Dendritic cell treated with granulocyte-macrophage colony-stimulating factor and Interleukin-4, amounts not matched to agents 40 ng/mL and 50 ng/mL, for 4 days (primary cell): Measurements from ENCODE around the gene SLC12A7.

Experiments
- H3K27ac Mint-ChIP-seq: one replicate; pipeline ENCODE4 v1.8.0; 2022; ENCODE audit warnings: mild to moderate bottlenecking, mixed read lengths
- H3K27me3 Mint-ChIP-seq: one replicate; pipeline ENCODE4 v1.8.0; 2022; ENCODE audit warnings: mild to moderate bottlenecking, mixed read lengths
- H3K36me3 Mint-ChIP-seq: one replicate; pipeline ENCODE4 v1.8.0; 2022; ENCODE audit warnings: low read depth, mixed read lengths
- H3K4me1 Mint-ChIP-seq: one replicate; pipeline ENCODE4 v1.8.0; 2022; ENCODE audit warnings: low read depth, mixed read lengths
- H3K4me3 Mint-ChIP-seq: one replicate; pipeline ENCODE4 v1.8.0; 2022; ENCODE audit warnings: mild to moderate bottlenecking, moderate library complexity, mixed read lengths
- H3K9me3 Mint-ChIP-seq: one replicate; pipeline ENCODE4 v1.8.0; 2022; ENCODE audit warnings: mixed read lengths
- intact Hi-C: fragments of 100-400 bp; cut with micrococcal nuclease; formaldehyde crosslinking; loops from one replicate; pipeline ENCODE4 v1.15.0; 2022

The SLC12A7 gene

DNA sequence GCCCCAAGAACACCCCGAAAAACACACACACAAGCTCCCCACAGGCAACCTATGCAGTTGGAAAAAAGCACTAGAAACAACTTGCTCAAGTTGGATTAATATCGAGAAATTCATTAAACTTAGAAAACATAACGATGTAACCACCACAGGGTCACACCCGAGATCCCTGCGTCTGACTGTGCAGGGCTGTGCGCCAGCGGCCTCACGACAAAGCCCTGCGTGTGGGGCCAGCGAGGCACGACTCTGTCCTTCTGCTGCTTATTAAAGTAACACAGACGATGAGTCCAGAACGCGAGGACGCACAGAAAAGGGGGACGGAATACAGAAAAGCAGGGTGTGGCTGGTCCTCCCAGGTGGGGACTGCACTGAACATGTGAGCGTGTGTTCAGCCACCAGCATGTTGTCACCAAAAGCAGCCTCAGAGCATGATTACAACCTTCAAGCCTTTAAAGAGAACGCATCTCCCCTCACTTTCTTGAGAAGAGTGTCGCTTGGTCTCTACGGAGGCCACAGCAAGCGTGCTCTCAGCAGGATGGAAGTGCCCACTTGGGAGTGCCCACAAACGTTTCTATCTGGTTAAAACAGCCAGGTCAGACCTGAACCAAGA, 14.4 kb downstream of the SLC12A7 start:
- no peak overlapping the region for H3K4me3 Mint-ChIP-seq
- H3K27me3 Mint-ChIP-seq = no peaks in the 10 kb centered on the region
- no peaks in the 10 kb centered on the region for H3K9me3 Mint-ChIP-seq
- intact Hi-C loops = no loop called here
- peaks cover 51% of the 10 kb centered on the region for H3K4me1 Mint-ChIP-seq
- peaks cover 93% of the 10 kb centered on the region for H3K36me3 Mint-ChIP-seq
- H3K27ac Mint-ChIP-seq = no peak overlapping the region

- intact Hi-C loops = no loop called here
- Mint-ChIP-seq H3K27ac (no peak overlapping the region), H3K4me1 (peaks cover 45% of the 10 kb centered on the region), H3K4me3 (no peak overlapping the region), H3K36me3 (peaks cover 93% of the 10 kb centered on the region), H3K27me3 (no peaks in the 10 kb centered on the region), H3K9me3 (no peaks in the 10 kb centered on the region)
These were observed 15.0 kb downstream of the SLC12A7 start for GRCh38 chr5:1096838-1097237.

- no peaks in the 10 kb centered on the region for H3K9me3 Mint-ChIP-seq
- peaks cover 93% of the 10 kb centered on the region for H3K36me3 Mint-ChIP-seq
- H3K4me3 Mint-ChIP-seq = no peak overlapping the region
- H3K27me3 Mint-ChIP-seq = no peaks in the 10 kb centered on the region
- H3K4me1 Mint-ChIP-seq = peaks cover 36% of the 10 kb centered on the region
- intact Hi-C loops = no loop called here
- H3K27ac Mint-ChIP-seq = peak overlapping the region; percentile 4
These were observed 15.9 kb downstream of the SLC12A7 start for GRCh38 chr5:1095990-1096363.

DNA sequence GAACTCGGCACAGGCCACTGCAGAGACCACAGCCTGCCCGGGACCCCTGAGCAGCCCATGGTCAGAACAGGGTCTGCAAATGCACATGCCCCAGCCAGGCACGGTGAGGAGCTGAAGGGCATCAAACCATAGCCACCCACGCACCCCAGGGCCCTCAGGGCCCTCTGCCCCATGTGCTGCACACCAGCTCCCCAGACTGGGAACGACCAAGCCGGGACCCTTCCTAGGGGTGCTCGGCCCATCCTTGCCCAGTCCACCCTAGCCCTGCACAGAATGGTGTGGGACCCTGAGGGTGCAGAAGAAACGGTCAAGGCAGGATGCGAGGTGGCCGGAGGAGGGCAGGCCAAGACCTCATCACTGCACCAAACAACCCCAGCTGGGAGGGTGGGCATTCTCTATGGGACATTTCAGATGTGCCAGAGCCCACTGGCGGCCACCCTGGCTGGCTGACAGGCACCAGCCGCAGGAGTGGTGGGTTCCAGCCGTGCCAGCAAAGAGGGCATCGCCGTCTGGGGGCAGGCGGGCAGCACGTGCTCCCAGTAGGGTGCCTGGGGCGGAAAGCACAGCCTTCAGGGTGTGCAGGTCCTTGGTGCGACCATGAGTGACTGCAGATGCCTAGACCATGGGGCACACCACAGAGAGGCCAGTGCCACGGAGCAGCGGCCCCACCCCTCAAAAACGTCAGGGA, 16.4 kb downstream of the SLC12A7 start:
- H3K27ac Mint-ChIP-seq = peak overlapping the region; percentile 4

GRCh38 chr5:1094670-1095190, 17.1 kb downstream of the SLC12A7 start:
- intact Hi-C loops = no loop called here
- H3K4me3 Mint-ChIP-seq = no peak overlapping the region
- H3K36me3 Mint-ChIP-seq = peaks cover 93% of the 10 kb centered on the region
- H3K4me1 Mint-ChIP-seq = peaks cover 23% of the 10 kb centered on the region
- peak overlapping the region; percentile 19 for H3K27ac Mint-ChIP-seq
- H3K27me3 Mint-ChIP-seq = no peaks in the 10 kb centered on the region
- H3K9me3 Mint-ChIP-seq = no peaks in the 10 kb centered on the region

More for the DNA sequence above, 16.4 kb downstream of the SLC12A7 start:
- H3K36me3 Mint-ChIP-seq = peaks cover 93% of the 10 kb centered on the region
- no peaks in the 10 kb centered on the region for H3K27me3 Mint-ChIP-seq
- no peaks in the 10 kb centered on the region for H3K9me3 Mint-ChIP-seq
- no peak overlapping the region for H3K4me3 Mint-ChIP-seq
- intact Hi-C loops = no loop called here
- peaks cover 31% of the 10 kb centered on the region for H3K4me1 Mint-ChIP-seq

DNA sequence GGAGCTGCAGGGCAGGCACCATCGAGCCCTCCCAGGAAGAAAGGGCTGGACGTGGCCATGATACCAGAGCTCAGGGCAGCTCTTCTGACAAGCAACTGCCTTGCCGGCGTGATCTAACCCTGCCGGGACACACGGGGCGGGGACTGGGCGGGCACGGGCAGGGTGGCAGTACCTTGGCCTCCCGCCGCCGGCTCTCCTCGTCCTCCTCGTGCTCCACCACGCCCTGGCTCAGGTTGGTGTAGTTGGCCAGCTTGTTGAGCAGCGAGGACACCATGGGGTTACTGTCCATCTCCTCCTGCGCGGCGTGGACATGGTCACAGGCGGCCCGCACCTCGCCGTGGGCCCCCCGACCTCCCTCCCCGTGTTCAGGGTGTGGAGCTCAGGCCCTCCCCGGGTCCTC, 18.5 kb downstream of the SLC12A7 start:
- Mint-ChIP-seq H3K36me3 (peaks cover 94% of the 10 kb centered on the region), H3K27me3 (no peaks in the 10 kb centered on the region), H3K4me1 (peaks cover 12% of the 10 kb centered on the region), H3K27ac (no peak overlapping the region), H3K4me3 (no peak overlapping the region), H3K9me3 (no peaks in the 10 kb centered on the region)
- intact Hi-C loops = no loop called here

DNA sequence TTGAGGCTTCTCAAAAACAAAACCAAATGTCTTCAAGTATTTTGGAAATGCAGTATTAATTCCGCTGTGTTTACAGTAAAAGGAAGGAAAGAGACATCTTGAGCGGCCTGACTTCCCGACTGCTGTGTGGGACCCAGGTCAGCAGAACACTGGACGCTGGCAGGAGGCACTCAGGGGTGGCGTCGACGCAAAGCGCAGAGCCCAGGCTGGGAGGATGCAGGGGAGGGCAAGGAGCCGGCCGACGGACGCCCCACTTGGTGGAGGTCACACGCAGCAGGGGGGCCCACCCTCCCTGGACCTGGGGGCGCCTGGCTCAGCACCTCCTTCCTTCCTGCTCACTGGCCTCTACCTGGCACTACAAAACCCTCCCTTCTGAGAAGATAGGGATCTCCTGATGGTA, 19.7 kb downstream of the SLC12A7 start:
- intact Hi-C loops = no loop called here
- Mint-ChIP-seq H3K36me3 (peaks cover 98% of the 10 kb centered on the region), H3K4me3 (no peak overlapping the region), H3K4me1 (peaks cover 4% of the 10 kb centered on the region), H3K27me3 (no peaks in the 10 kb centered on the region), H3K27ac (no peak overlapping the region), H3K9me3 (no peaks in the 10 kb centered on the region)

- Mint-ChIP-seq H3K27me3 (no peaks in the 10 kb centered on the region), H3K27ac (no peak overlapping the region), H3K4me1 (no peaks in the 10 kb centered on the region), H3K4me3 (no peak overlapping the region), H3K9me3 (no peaks in the 10 kb centered on the region), H3K36me3 (peaks cover 98% of the 10 kb centered on the region)
- intact Hi-C loops = no loop called here
These were observed 20.2 kb downstream of the SLC12A7 start for GRCh38 chr5:1091632-1092031.

GRCh38 chr5:1090538-1090937, 21.3 kb downstream of the SLC12A7 start:
- Mint-ChIP-seq H3K9me3 (no peaks in the 10 kb centered on the region), H3K27me3 (no peaks in the 10 kb centered on the region), H3K4me3 (no peak overlapping the region), H3K36me3 (peaks cover 100% of the 10 kb centered on the region), H3K4me1 (no peaks in the 10 kb centered on the region), H3K27ac (no peak overlapping the region)
- intact Hi-C loops = no loop called here

DNA sequence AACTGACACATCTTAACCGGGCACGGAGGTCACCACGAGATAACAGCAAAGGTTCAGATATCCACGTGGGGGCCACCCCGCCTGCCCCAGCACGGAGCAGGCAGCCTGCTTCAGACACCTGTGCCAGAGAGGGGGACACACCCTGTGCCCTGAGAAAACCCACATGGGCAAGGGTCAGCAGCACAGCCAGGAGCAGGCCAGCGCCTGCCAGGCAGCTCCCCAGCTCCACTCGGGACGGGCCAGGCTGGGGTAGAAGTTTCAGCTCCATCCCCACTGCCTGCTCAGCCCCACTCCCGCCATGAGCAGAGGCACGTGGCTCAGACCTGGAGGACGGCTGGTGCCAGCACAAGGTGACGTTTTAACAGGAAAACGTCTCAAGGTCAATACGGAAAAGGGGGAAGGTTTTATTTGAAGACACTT, 22.2 kb downstream of the SLC12A7 start:
- Mint-ChIP-seq H3K4me3 (no peak overlapping the region), H3K9me3 (no peaks in the 10 kb centered on the region), H3K27me3 (no peaks in the 10 kb centered on the region), H3K4me1 (peaks cover 1% of the 10 kb centered on the region), H3K36me3 (peaks cover 100% of the 10 kb centered on the region), H3K27ac (peak overlapping the region; percentile 5)
- intact Hi-C loops = no loop called here

DNA sequence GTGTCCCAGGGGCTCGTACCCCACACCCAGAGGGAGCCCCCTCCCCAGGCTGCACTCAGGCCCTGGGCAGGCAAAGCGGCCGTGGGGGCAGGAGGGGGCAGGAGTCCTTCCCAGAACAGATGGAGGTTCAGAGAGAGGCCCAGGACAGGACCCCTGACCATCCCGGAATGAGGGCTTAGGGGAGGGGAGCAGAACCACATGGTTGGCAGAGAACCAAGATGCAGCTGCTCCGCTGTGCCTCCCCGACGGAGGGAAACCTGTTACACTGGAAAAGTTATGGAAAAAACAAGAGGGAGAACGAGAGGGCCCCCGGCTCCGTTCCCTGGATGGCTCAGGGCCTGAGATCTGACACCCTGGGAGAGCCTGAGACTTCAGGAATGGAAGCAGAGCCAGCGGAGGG, 22.7 kb downstream of the SLC12A7 start:
- Mint-ChIP-seq H3K9me3 (no peaks in the 10 kb centered on the region), H3K27ac (no peak overlapping the region), H3K27me3 (no peaks in the 10 kb centered on the region), H3K36me3 (peaks cover 100% of the 10 kb centered on the region), H3K4me3 (no peak overlapping the region), H3K4me1 (peaks cover 6% of the 10 kb centered on the region)
- intact Hi-C loops = no loop called here

DNA sequence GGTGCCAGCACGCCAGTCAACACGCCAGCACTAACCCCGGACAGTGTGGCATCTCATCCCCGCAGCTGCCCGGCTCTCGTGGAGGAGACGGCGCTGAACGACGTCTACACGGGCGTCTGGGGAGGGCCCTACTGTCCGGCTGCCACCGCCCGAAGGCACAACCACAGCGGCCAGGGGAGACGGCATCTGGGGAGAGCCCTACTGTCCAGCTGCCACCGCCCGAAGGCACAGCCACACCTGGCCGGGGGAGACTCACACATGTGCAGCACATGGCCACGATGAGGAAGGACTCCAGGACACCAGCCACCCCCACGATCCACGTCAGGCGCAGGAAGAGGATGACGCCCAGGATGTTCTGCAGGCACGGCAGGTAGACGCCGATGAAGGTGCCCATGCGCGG, 23.1 kb downstream of the SLC12A7 start:
- Mint-ChIP-seq H3K27me3 (no peaks in the 10 kb centered on the region), H3K36me3 (peaks cover 100% of the 10 kb centered on the region), H3K9me3 (no peaks in the 10 kb centered on the region), H3K4me1 (peaks cover 8% of the 10 kb centered on the region), H3K4me3 (no peak overlapping the region), H3K27ac (no peak overlapping the region)
- intact Hi-C loops = no loop called here

DNA sequence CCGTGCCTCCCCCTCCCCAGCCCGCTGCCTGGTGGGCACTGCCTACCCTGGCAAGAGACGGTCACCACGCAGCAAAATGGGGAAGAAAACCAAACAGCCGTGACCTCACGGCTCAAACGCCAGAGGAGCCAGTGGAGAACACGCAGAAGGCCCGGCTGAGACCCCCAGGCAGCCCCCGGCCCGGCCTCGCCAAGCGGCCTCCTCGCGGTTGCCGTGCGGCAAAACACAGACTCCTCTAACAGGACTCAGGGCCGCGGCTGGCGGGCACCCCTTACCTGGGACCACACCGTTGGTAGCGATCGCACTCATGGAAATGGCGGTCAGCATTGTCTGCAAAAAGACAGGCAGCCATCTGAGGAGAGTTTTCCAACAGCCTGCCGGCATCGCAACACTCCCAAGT, 23.8 kb downstream of the SLC12A7 start:
- no peak overlapping the region for H3K27ac Mint-ChIP-seq
- H3K27me3 Mint-ChIP-seq = no peaks in the 10 kb centered on the region
- H3K4me3 Mint-ChIP-seq = no peak overlapping the region
- no peaks in the 10 kb centered on the region for H3K9me3 Mint-ChIP-seq
- H3K36me3 Mint-ChIP-seq = peaks cover 100% of the 10 kb centered on the region
- H3K4me1 Mint-ChIP-seq = peaks cover 14% of the 10 kb centered on the region
- intact Hi-C loops = no loop called here

DNA sequence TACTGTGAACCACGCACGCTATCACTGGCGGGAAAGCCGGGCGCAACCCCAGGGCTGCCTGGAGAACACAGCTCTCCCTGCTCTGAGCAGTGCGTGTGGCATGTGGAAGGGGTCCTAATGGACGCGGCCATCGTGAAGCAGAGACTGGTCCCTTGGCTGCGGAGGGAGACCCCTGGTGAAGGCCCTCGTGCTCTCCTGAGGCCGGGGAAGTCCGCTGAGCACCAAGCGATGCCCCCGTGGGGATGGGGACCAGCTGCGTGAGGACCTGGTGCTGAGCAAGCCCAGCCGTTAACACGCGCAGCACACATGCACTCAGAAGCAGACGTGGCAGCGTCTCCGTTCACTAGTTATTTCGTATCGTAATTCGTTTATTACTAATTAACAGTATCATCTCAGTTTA, 24.4 kb downstream of the SLC12A7 start:
- Mint-ChIP-seq H3K4me1 (peaks cover 16% of the 10 kb centered on the region), H3K4me3 (no peak overlapping the region), H3K27me3 (no peaks in the 10 kb centered on the region), H3K27ac (no peak overlapping the region), H3K9me3 (no peaks in the 10 kb centered on the region), H3K36me3 (peaks cover 96% of the 10 kb centered on the region)
- intact Hi-C loops = no loop called here

GRCh38 chr5:1086871-1087270, 25.0 kb downstream of the SLC12A7 start:
- Mint-ChIP-seq H3K27me3 (no peaks in the 10 kb centered on the region), H3K4me3 (no peak overlapping the region), H3K27ac (no peak overlapping the region), H3K9me3 (no peaks in the 10 kb centered on the region), H3K36me3 (peaks cover 92% of the 10 kb centered on the region), H3K4me1 (peaks cover 16% of the 10 kb centered on the region)
- intact Hi-C loops = no loop called here
